GM15510 (cell line): ENCODE data around the gene SRPK3.

ENCODE experiments used
- POLR2A ChIP-seq: IDR thresholded peaks from 3 replicates; pipeline ENCODE4 v1.6.1; 2011; ENCODE audit warnings: borderline replicate concordance; ENCODE audit not compliant: insufficient read length; ENCODE audit errors: extremely low read depth

The SRPK3 gene

DNA sequence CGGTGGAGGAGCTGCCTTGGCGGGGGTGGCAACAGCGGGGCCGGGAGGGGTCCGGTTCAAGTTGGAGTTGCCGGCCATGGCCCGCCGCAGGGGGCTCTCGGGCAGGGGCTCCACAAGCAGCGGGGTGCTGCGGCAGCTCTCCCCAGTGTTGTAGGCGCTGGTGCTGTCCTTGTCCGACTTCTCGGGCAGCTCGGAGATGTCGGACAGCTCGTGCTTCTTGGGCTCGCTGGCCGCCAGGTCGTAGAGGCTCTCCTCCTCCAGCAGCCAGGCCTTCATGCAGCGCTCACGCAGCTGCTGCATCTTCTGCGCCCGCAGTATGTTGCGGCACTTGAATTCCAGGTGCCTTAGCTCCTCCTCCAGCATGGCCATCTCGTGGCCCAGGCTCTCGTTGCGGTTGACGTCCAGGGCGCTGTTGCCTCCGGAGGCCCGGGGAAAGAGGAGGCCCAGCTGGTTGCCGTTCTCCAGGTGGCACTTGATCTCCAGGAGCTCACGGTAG is 23.3 kb downstream of the SRPK3 start:
- TF ChIP-seq POLR2A = no peak

DNA sequence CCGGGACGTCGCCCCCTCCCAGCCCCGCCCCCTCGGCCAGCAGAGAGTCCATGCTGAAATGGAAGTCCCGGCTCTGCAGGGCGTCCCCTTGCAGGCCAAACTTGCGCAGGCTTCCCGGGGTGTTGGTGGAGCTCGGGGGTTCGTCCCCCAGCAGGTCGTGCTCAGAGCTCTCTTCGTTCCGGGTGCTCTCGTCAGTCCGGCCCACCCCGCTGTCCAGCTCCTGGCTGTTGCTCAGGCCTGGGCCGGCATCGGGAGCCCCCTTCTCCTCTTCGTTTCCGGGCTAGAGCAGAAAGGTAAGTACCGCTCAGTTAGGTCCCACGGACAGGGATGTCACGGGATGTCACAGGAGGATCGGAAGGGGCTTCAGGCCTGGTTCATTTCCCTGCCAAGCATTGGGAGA is 23.8 kb downstream of the SRPK3 start:
- no peak for TF ChIP-seq POLR2A

DNA sequence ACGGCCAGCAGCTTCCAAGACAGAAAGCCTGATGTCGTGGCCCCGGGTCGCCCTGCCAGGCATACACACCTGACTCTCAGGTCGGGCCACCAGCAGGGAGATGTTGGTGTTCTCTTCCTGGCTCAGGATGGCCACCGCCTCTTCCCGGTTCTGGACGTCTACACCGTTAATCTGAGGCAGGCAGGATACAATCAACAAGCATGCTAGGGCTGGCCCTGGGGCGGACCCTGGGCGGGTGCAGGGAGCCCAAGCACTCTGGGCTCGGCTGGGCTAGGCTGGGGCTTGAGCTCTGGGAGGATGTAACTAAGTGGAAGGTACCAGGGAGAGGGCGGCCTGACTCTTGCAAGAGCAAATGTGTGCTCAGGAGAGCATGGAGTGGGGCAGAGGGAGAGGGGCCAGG is 24.6 kb downstream of the SRPK3 start:
- TF ChIP-seq POLR2A = no peak

DNA sequence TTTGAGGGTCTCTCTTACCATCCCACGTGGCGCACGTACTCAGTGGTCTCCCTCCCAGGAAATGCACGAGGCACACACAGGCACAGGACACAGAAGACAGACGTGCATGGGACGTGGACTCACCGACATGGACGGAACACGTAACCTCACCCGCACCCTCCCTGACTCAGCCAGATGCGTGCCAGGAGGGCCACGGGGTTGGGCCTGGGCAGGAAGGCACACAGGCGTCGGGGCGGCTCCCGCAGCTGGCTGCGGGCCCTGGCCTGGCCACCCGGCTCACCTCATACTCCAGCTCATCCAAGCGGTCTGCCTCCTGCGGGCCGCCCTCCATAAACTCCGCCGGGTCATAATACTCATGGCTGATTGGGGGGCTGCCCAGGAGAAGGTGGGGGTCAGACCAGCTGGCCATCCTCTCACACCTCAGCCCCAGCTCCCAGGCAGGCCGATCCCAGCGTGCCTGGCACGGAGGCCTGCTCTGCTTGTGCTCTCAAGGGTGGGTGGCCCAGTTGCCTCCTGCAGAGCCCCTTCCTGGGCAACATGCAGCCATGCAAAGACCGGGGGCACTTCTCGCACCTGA is 26.2 kb downstream of the SRPK3 start:
- no peak for TF ChIP-seq POLR2A

DNA sequence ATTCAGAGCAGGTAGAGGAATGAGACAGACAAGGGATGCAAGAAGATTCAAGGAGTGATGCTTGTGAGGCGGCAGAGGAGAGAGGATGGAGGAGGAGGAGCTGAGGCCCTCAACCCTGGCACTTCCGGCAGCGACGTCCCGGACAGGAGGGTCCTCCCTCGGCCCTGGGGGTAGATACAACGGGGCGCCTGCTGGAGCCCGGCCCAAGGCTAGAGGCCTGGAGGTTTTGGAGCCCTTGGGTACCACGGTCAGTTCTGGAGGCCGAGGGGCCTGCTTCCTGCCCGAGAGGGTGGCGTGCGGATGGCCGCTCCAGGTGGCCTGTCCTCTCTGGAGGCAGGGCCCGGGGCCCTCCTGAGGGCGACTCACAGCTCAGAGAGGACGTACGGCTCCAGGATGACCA is 27.1 kb downstream of the SRPK3 start:
- TF ChIP-seq POLR2A = no peak

DNA sequence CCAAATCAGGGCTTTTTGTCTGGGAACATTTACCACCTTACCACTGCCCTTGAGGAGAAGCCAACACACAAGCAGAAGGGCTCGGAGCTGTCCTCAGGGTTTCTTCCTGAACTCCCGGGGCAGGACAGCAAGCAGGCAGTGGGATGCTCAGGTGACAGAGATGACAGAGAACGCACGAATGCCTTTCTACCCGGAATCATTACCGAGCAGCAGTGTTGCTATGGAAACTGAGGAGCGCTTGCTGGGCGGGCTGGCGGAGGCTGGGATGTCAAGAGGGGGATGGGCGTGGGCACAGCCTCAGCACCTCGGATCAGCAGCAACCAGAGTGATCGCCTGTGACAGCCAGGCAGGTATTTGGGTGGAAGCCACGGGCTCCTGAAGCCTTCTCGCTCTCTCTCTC is 31.4 kb downstream of the SRPK3 start:
- no peak for TF ChIP-seq POLR2A

- no peak for TF ChIP-seq POLR2A
Measured at GRCh38 chrX:153813161-153813560, 32.3 kb downstream of the SRPK3 start.

- TF ChIP-seq POLR2A = no peak
Measured at GRCh38 chrX:153814591-153815315, 33.9 kb downstream of the SRPK3 start.

DNA sequence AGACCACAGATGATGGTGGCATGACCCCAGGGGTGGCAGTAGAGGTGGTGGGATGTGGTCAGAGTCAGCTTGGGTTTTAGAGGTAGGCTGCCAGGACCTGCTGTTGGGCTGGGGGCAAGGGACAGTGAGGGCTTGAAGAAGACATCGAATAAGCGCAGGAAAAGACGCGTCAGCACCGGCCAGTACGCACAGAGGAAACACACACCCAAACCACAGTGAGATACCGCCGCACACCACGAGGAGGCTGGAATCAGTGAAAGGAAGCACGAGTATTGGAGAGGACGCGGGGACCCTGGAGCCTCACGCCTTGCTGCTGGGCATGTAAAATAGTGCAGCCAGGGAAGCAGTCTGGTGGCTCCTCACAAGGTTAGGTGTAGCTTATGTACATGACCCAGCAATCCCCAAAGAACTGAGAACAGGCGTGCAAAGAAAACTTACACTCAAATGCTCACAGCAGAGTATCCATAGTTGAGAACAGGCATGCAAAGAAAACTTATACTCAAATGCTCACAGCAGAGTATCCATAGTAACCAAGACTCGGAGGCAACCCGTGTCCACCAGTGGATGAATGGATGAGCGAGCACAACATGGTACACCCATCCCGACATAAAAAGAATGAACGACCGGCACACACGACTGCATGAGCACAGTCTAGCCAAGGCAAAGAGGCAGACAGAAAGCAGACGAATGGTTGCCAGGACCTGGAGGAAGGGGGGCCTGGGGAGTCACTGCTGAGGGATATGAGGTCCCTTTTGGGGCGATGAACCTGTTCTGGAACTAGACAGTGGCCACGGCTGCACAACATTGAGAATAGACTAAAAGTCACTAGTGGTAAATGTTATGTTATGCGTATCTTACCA is 36.2 kb downstream of the SRPK3 start:
- no peak for TF ChIP-seq POLR2A

- no peak for TF ChIP-seq POLR2A
Measured at GRCh38 chrX:153818571-153819383, 37.9 kb downstream of the SRPK3 start.

GRCh38 chrX:153819384-153820040 is 38.7 kb downstream of the SRPK3 start:
- no peak for TF ChIP-seq POLR2A

GRCh38 chrX:153820601-153821000 is 39.8 kb downstream of the SRPK3 start:
- TF ChIP-seq POLR2A = no peak

DNA sequence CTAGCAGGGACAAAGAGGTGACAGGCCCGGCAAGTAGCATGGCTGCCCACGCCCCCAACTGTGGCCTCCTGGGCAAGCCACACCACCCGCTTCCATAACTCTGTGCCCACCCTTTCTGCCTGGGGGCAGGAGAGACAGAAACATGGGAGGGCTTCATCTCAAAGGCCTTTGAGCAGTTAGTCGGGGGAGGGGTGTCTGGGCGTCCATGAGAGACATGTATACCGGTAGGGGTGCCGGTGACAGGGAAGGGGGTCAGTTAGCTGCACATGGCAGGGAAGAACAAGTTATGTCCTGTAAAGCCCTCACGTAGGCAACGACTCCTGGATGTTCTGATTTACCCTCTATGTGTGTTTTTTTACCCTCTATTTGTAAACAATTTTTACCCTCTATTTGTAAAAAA is 40.2 kb downstream of the SRPK3 start:
- no peak for TF ChIP-seq POLR2A

- TF ChIP-seq POLR2A = no peak
Measured at GRCh38 chrX:153824348-153824747, 43.5 kb downstream of the SRPK3 start.
